ENCODE results near the gene MS4A4E. TPM values are rescaled to one million over a fixed set of nuclear protein-coding genes. Genes with fewer than 3 reads are reported as not detected.

Gene MS4A4E
- total RNA-seq, 6 donors from 2014 or later, result 0.89 to 27.2 (median 3.2) TPM

- no peak for ATAC-seq (ENCODE audit: low FRiP score in 2 of 2)
- H3K27ac ChIP-seq, result no peak overlapping the region
- H3K27me3 ChIP-seq, result no peaks in the 10 kb centered on the region
- H3K4me1 ChIP-seq, result no peaks in the 10 kb centered on the region
- 88 to 90% methylated on average over 1 of the region's 1 CpG for WGBS, 2 donors
- no peak overlapping the region for H3K4me3 ChIP-seq
- no peaks in the 10 kb centered on the region for H3K9me3 ChIP-seq
- no peak for DNase-seq
- TF ChIP-seq EP300 (IDR thresholded peaks at IDR 0.05), result no peak
- TF ChIP-seq POLR2AphosphoS5 (IDR thresholded peaks at IDR 0.05), result no peak
- TF ChIP-seq, protein P1, sequence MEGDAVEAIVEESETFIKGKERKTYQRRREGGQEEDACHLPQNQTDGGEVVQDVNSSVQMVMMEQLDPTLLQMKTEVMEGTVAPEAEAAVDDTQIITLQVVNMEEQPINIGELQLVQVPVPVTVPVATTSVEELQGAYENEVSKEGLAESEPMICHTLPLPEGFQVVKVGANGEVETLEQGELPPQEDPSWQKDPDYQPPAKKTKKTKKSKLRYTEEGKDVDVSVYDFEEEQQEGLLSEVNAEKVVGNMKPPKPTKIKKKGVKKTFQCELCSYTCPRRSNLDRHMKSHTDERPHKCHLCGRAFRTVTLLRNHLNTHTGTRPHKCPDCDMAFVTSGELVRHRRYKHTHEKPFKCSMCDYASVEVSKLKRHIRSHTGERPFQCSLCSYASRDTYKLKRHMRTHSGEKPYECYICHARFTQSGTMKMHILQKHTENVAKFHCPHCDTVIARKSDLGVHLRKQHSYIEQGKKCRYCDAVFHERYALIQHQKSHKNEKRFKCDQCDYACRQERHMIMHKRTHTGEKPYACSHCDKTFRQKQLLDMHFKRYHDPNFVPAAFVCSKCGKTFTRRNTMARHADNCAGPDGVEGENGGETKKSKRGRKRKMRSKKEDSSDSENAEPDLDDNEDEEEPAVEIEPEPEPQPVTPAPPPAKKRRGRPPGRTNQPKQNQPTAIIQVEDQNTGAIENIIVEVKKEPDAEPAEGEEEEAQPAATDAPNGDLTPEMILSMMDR (IDR thresholded peaks at IDR 0.05), result no peak
- TF ChIP-seq POLR2A (IDR thresholded peaks at IDR 0.05), result no peak
- H3K36me3 ChIP-seq, result no peaks in the 10 kb centered on the region
Measured at GRCh38 chr11:60214386-60214785, 28.6 kb downstream of the MS4A4E start.

DNA sequence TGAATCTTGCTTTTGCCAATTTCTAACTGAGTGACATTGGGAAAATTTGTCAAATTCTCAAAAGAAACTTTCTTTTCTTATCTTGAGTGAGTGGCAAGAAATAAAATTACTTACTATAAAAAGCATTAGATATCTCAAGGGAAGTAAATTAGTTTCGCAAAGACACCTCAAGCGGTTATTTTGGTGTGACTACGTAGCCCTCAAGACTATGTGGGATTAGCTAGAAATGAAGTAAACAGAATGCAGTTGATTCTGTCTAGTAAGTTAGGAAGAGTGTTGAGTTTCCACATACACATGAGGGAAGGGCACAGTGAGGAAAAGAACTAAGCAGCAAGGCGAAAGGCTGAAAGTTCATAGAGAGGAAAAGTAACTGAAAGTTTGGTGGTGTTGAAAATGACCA is 31.7 kb downstream of the MS4A4E start:
- H3K4me3 ChIP-seq, result no peak overlapping the region
- DNase-seq, result no peak
- no peaks in the 10 kb centered on the region for H3K9me3 ChIP-seq
- no peaks in the 10 kb centered on the region for H3K4me1 ChIP-seq
- no peaks in the 10 kb centered on the region for H3K27me3 ChIP-seq
- H3K36me3 ChIP-seq, result no peaks in the 10 kb centered on the region
- TF ChIP-seq POLR2A (IDR thresholded peaks at IDR 0.05), result no peak
- no peak for TF ChIP-seq POLR2AphosphoS5 (IDR thresholded peaks at IDR 0.05)
- no peak for TF ChIP-seq EP300 (IDR thresholded peaks at IDR 0.05)
- TF ChIP-seq, protein P1 (IDR thresholded peaks at IDR 0.05), result no peak
- ATAC-seq (ENCODE audit: low FRiP score in 2 of 2), result no peak
- 80 to 86% methylated on average over 4 of the region's 4 CpGs for WGBS, 2 donors
- H3K27ac ChIP-seq, result no peak overlapping the region

DNA sequence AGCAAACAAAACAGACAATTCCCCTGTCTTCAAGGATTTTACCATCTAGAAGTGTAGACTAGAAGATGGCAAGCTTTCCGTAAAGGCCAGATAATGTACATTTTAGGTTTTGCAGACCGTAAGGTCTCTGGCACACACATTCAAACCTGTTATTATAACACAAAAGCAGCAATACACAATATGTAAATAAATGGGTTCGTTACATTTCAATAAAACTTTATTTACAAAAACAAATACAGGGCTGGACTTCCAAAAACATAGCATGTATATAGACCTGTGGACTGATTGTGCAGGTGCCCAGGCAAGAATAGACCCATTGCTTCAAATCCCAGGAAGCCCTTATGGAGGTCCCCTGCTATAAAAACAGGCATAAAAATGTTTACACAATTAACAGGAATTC is 33.0 kb downstream of the MS4A4E start:
- Histone ChIP-seq H3K27me3 (no peaks in the 10 kb centered on the region), H3K27ac (no peak overlapping the region), H3K9me3 (no peaks in the 10 kb centered on the region), H3K4me3 (no peak overlapping the region), H3K4me1 (no peaks in the 10 kb centered on the region), H3K36me3 (no peaks in the 10 kb centered on the region)
- TF ChIP-seq EP300 (IDR thresholded peaks at IDR 0.05) (no peak), POLR2AphosphoS5 (IDR thresholded peaks at IDR 0.05) (no peak), POLR2A (IDR thresholded peaks at IDR 0.05) (no peak)
- TF ChIP-seq, protein P1 (IDR thresholded peaks at IDR 0.05), result no peak
- ATAC-seq (ENCODE audit: low FRiP score in 2 of 2) (no peak), DNase-seq (no peak)
- WGBS, 2 donors, result 89 to 91% methylated on average over 3 of the region's 3 CpGs

DNA sequence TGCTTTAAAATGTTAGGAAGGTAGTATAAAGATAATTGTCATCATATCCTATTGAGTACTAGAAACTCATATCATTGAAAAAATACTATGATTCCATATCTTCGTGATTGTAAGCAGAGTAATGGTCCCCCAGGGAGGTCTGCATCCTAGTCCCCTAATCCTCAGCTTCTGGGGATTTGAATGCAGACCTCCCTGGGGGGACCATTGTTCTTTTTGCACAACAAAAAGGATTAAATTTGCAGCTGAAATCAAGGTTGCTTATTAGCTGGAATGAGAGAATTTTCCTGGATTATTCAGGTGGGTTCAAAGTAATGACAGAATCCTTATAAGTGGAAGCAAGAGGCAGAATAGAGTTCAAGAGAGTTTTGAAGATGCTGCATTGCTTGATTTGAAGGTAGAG is 34.0 kb downstream of the MS4A4E start:
- no peaks in the 10 kb centered on the region for H3K4me1 ChIP-seq
- H3K27ac ChIP-seq, result no peak overlapping the region
- no peak for TF ChIP-seq POLR2AphosphoS5 (IDR thresholded peaks at IDR 0.05)
- no peak for TF ChIP-seq POLR2A (IDR thresholded peaks at IDR 0.05)
- TF ChIP-seq, protein P1 (IDR thresholded peaks at IDR 0.05), result no peak
- no peak for TF ChIP-seq EP300 (IDR thresholded peaks at IDR 0.05)
- 57 to 67% methylated on average over 1 of the region's 1 CpG for WGBS, 2 donors
- H3K9me3 ChIP-seq, result no peaks in the 10 kb centered on the region
- no peaks in the 10 kb centered on the region for H3K27me3 ChIP-seq
- DNase-seq (no peak), ATAC-seq (ENCODE audit: low FRiP score in 2 of 2) (no peak)
- H3K36me3 ChIP-seq, result no peaks in the 10 kb centered on the region
- no peak overlapping the region for H3K4me3 ChIP-seq

DNA sequence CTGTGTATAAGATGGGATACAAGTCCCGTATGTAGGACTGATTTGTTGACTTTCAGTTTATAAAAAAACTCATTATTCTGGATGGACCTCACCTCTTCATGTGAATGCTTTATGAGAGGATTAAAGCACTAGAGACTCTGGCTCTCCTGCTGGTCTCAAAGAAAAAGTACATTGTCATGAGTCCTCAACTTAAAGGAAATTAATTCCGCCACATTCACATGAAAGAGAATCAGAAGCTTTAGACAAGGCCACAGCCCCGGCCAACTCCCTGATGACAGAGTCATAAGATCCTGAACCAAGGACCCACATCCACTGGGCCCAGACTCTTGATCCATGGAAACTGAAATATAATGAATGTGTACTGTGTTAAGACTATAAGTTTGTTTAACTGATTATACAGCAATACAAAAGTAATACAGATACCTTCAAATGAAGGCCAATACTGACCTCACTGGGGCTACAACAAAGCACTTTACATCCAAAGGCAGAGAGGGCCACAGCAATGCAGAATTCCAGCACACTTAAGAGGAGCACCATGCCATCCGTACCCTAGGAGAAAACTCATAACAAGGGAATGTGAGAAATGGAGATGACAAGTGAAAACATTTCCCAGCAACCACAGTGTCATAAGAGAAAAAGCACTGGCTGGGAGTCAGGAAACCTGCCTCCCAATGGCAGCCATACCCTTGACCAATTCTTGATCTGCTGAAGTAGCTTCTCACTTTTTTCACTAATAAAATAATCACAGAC is 34.6 kb downstream of the MS4A4E start:
- Histone ChIP-seq H3K4me1 (no peaks in the 10 kb centered on the region), H3K4me3 (no peak overlapping the region), H3K27me3 (no peaks in the 10 kb centered on the region), H3K27ac (no peak overlapping the region), H3K9me3 (no peaks in the 10 kb centered on the region), H3K36me3 (no peaks in the 10 kb centered on the region)
- ATAC-seq (ENCODE audit: low FRiP score in 2 of 2) (no peak), DNase-seq (no peak)
- no peak for TF ChIP-seq POLR2AphosphoS5 (IDR thresholded peaks at IDR 0.05)
- no peak for TF ChIP-seq EP300 (IDR thresholded peaks at IDR 0.05)
- no peak for TF ChIP-seq POLR2A (IDR thresholded peaks at IDR 0.05)
- TF ChIP-seq, protein P1 (IDR thresholded peaks at IDR 0.05), result no peak
- 87 to 90% methylated on average over 4 of the region's 4 CpGs for WGBS, 2 donors

All from upper lobe of left lung (tissue), 6 donors.